Astrocyte of the spinal cord (primary cell): ENCODE results near the gene RAB4A.

Source experiments
- DNase-seq: peaks from one replicate; pipeline ENCODE4 v3.0.0; 2011; ENCODE audit warnings: low read depth, low spot score
- H3K4me3 ChIP-seq: 2 replicates; pipeline ENCODE4 v1.5.1; 2011; ENCODE audit warnings: low read depth, mild to moderate bottlenecking, low read length, moderate library complexity
- in situ Hi-C: cut with HindIII; loops from 2 replicates; pipeline ENCODE4 v1.10.0; 2017; ENCODE audit warnings: low sequenced_read_pairs
- TF ChIP-seq, protein P1 (sequence below): IDR thresholded peaks from 2 replicates; pipeline ENCODE4 v1.5.1; 2012; ENCODE audit warnings: low read depth, mild to moderate bottlenecking, low read length, inconsistent platforms

Gene RAB4A

DNA sequence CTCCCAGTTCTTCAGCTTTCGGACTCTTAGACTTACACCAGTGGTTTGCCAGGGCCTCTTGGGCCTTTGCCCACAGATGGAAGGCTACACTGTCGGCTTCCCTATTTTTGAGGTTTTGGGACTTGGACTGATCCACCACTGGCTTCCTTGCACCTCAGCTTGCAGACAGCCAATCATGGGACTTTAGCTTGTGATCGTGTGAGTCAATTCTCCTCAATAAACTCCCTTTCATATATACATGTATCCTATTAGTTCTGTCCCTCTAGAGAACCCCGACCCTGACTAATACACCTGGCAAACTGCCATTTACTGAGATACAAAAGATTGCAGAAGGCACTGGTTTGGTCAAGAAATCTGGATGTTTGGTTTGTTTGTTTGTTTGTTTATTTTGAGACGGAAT lies 6.4 kb upstream of the RAB4A start:
- DNase-seq: no peak
- H3K4me3 ChIP-seq: no peak overlapping the region
- in situ Hi-C loops: no loop called here
- TF ChIP-seq, protein P1, sequence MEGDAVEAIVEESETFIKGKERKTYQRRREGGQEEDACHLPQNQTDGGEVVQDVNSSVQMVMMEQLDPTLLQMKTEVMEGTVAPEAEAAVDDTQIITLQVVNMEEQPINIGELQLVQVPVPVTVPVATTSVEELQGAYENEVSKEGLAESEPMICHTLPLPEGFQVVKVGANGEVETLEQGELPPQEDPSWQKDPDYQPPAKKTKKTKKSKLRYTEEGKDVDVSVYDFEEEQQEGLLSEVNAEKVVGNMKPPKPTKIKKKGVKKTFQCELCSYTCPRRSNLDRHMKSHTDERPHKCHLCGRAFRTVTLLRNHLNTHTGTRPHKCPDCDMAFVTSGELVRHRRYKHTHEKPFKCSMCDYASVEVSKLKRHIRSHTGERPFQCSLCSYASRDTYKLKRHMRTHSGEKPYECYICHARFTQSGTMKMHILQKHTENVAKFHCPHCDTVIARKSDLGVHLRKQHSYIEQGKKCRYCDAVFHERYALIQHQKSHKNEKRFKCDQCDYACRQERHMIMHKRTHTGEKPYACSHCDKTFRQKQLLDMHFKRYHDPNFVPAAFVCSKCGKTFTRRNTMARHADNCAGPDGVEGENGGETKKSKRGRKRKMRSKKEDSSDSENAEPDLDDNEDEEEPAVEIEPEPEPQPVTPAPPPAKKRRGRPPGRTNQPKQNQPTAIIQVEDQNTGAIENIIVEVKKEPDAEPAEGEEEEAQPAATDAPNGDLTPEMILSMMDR: no peak

DNA sequence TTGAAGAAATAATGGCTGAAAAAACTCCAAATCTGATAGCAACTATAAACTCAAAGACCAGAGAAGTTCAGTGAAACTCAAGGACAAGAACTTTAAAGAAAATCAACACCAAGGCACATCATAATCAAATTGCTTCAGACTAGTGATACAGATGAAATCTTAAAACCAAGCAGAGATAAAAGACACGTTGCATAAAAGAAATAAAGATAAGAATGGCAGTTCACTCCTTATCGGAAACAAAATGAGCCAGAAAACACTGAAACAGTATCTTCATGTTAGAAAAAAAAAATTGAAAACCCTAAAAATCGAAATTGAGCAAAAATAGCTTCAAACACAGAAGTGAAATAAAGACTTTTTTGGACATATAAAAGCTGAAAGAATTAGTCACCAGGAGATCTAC lies 4.6 kb upstream of the RAB4A start:
- no peak overlapping the region for H3K4me3 ChIP-seq
- DNase-seq: no peak
- TF ChIP-seq, protein P1: no peak
- in situ Hi-C loops: no loop called here

DNA sequence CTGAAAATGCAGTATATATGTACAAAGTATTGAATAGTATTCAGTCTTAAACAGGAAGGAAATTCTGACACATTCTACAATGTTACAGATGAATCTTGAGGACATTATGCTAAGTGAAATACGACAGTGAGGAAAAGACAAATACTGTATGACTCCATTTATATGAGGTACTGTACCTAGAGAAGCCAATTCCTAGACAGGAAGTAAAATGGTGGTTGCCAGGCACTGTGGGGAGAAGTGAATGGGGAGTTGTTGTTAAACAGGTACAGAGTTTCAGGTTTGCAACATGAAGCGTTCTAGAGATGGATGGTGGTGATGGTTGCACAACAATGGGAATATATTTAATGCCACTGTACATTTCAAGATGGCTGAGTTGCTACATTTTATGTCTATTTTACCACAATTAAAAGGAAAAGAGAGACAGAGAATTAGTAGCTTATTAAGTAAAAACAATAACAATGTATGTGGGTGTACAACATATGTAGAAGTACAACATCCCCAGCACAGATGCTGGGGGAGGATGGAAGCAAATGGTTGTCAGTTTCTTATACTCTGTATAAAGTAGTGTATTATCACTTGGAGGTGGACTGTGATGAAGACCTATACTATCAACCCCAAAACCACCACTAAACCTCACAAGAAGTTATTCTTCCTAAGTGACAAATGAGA lies 3.9 kb upstream of the RAB4A start:
- TF ChIP-seq, protein P1: no peak
- in situ Hi-C loops: no loop called here
- H3K4me3 ChIP-seq: no peak overlapping the region
- DNase-seq: no peak

DNA sequence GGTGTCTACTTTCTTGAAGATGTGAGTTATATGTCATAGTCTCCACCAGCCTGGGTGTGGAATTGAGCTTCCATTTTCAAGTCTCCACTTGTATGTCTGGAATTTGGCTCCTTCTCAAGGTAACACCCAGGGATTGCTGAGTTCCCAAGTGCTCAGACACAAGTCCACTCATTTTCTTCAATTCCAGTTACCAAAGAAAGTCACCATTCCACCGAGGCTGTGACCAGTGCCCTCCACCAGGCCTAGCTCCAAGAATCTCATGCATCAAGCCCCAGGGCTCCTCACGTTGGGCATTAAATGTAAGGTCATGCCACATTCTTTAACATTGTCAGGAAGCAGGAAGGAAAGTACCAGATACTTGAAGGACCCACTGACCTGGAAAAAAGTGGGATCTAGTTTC lies 2.4 kb upstream of the RAB4A start:
- no peak overlapping the region for H3K4me3 ChIP-seq
- DNase-seq: no peak
- in situ Hi-C loops: no loop called here
- TF ChIP-seq, protein P1: no peak

DNA sequence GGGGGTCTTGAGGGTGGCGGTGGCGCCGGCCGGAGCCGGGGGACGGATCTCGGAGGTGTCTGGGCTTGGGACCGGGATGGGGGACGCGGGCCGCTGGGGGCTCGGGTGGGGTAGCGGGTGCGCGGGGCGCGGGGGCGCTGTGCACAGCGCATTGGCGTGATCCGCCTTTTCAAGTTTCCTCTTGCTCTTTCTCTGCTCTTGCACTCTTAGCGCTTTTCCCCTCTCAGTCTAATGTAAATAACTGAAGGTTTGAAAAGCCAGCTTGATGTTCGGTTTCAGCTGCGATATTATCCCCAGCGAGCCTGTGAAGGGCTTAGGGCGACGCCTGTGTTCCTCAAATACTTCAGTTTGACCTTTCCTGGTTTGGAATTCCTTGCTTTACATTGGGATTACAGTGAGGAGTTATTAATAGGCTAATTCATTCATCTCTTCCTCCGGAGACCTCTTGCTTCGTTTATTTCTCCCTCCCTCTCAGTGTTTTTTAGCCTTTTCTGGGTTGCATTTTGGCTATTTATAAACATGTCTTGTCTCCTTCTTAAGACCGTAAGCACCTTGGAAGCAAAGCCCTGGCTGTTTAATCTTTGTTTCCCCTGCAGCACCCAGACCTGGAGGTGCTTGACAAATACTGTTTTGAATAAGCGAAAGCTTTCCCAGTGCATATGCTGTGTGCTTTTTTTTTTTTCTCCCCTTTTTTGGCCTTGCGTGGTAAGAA lies 693 bp downstream of the RAB4A start:
- peak; percentile 36 for DNase-seq
- in situ Hi-C loops: no loop called here
- TF ChIP-seq, protein P1: peak; percentile 24

DNA sequence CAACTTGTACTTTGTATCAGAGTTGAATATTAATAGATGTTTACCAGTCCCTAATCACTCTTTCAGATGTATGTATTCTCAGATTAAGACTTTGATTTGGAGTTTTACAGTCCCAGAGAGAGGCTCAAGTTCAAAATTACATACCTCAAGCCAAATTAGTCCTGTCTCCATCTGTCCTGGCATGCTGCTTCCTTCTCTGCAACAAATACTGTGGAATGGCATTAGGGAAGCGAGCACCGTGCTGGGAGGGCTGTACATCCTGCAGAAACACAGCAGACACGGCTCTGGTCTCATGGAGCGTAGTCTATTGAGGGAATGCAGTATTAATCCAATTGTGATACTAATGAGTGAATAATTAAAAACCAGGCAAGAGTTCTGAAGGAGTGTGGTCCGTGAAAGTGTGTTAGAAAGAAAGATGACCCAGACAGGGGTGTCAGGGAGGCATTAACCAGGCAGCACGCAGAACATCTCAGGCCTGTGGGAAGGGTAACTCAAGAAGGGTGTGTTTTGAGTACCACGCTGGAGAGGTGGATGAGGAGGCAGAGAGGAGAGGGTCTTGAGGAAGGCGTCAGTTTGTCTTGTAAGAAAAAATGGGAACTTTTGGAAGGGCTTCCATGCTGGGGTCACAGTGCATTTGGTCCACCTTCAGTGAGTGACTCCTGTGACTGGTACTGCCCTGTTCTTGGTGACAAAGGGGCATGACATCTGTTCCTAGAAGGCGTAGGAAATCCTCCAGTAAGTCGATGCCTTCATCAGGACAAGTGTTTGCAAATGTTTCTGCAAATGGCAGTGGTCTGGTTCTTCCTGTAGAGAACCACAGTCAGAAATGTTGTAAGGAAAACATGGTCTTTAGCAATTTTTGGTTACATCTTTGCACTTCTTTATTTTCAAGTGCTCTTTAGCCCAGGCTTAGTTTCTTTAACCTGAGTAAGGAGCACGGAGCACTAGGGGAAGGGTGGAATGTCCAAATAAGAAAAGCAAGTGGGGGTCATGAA lies 1.6 kb downstream of the RAB4A start:
- in situ Hi-C loops: no loop called here
- TF ChIP-seq, protein P1: no peak
- H3K4me3 ChIP-seq: peak overlapping the region; percentile 80
- no peak for DNase-seq

More for the DNA sequence above, 693 bp downstream of the RAB4A start:
- H3K4me3 ChIP-seq: peak overlapping the region; percentile 80
